GM18519 (cell line): ENCODE results near the gene SLC24A4.

Experiments
- ATAC-seq: cut with Tn5 transposase; IDR thresholded peaks from one replicate; pipeline ENCODE4 v1.9.1; 2021; ENCODE audit warnings: mild to moderate bottlenecking, moderate library complexity; ENCODE audit not compliant: unreplicated experiment, low FRiP score

SLC24A4 gene

DNA sequence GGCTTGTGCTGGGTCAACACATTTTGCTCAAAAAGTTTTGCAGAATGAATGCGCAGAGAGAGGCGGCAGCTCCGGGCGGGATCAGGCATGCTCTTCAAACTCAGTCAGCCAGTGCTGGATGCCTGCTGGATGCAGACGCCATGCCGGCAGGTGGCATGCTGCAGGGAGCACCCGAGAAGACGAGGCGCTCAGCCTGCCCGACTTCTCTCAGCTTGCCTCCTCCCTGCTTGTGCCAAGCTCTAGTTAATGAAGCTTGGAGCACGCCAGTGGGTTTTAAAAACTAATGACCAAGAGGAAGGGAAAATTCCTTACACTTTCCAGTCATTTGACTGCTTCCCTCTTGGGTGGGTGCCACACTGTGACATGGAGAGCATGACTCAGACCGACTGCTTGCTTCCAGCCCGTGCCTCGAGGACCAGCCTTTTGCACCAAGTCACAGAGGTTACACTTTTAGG is 39.8 kb downstream of the SLC24A4 start:
- no peak for ATAC-seq

DNA sequence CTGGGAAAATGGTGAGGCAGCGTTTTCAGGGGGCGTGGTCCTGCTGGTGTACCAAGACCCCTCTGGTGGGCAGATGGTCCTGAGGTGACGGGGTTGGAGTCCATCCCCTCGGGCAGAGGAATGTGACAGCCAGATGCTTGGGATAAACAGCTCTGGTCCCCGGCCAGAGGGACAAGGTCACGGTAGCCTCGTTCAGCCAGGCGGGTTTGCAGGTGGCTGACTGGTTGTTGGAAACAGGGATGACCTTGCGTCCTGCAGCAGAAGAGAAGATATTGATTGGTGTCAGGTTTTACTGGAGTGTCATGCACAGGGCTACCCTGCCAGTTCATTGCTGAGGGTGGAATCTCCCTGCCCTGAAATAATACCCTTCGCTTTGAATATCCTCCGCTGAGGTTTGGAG is 43.3 kb downstream of the SLC24A4 start:
- ATAC-seq = no peak

DNA sequence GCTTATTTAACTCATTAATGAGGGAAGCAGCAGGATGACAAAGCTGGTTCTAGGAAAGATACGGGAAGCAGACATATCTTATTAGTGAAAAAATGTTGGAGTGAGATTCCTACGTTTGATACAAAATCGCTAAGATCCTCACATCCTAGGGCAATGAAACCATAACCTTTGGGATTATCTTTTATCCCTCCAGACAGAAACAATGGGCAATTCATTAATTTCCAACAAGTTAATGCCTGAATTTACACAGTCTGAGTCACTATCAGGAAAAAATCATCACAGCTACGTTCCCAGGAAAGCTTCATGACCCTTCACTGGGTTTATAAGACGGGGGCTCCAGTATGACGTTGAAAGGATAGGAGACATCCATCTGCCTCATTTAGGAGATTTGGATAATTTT is 45.0 kb downstream of the SLC24A4 start:
- no peak for ATAC-seq

DNA sequence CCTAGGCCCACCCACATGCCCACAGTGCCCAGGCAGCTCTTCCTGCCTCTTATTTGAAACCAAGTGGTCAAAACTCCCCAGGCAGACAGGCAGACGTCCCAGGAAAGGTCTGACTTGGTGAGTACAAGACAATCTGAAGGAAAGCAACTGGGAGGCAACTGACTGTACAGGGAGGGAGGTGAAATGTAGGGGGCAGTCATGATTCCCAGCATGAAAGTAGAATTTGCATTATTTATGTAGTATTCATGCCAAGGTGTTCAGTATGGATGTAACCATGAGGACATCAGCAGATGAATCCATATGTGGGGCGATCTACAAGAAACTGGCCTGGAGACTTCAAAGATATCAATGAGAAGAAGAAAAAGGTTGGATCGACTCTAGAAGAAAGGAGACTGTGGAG is 46.1 kb downstream of the SLC24A4 start:
- no peak for ATAC-seq

DNA sequence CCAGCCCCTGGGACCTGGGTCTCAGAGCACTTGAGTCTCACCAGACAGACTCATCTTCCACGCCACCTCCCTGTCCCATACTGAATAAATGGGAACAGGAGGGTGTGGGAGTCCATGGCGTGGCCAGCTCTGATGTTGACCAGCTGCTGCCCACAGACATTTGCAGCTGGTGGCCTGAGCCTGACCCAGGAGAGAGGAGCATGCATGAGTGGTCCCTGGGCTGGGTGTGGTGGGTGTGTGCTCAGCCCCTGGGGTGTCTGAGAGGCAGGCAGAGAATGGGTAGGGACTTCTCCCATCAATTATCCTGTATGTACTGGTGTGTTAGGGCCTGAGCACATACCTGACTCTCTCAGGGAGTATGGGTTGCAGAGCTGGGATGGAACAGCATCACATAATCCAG is 49.3 kb downstream of the SLC24A4 start:
- no peak for ATAC-seq

DNA sequence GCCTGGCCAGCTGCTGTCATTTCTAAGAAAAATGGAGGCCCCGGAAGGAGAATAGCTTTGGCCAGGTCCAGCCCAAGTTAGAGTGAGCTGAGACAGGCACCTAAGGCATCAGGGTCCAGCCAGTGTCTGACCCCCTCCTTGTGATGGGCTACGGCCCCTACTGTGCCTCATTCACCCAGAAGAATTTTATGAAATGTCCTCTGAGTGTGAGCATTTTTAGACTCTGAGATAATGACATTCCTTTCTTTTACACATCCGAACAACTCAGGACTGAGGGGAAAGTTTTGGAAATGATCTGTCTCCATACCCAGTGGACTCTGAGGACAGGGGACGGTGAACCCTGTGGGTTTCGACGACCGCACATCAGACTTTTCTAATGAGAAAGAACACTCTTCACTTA is 50.4 kb downstream of the SLC24A4 start:
- no peak for ATAC-seq

DNA sequence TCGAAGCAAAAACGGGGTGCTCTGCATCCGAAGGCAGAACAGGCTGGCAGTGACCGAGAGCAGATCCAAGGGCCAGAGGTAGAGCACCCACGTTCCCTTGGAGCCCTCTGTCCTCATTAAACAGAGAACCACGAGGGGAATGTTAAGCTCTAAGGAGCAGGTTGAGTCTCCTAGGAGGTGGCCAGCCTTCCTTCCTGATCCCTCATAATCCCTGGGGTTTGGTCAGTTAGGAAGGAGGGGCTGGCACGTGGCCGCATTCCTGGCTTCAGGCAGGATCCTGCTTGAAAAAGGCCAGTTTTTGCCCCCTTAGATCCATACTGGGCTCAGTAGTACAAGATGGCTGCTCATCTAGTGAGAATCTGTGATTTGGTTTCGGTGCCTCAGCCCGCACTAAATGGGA is 57.2 kb downstream of the SLC24A4 start:
- no peak for ATAC-seq

DNA sequence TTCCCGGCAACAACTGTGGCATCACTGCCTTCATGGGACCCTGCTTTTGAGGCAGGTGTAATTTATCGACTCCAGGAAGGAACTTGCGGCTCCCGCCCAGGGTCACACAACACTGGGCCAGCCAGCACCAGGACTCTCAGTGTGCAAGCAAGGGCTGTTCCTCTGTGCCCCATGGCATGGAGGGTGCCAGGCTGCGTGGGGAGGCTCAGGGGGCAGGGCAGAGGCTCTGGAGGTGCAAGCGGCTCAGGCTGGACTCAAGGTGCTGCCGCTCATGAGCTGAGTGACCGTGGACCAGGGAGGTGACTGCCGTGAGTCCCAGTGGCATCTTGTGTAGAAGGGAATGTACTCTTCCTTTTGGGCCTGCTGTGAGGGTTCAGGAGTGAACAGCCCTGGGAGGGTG is 57.6 kb downstream of the SLC24A4 start:
- ATAC-seq = no peak

DNA sequence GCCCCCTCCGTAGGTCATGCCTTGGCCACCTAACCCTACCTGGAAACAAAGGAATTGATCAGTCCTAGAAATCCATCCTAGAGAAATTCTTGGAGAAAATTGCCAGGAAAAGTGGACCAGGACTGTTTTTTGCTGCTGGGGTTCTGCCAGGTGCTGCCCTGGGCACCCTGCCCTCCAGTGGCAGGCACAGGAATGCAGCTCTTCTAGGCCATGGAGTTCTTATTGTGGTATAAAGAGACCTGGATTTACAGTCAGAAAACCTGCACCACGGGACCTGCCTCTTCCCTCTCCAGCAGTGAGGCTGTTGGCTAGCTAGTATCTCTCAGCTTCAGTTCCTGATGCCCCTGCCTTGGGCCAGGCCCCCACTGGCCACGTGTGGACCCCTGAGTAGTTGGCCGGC is 59.7 kb downstream of the SLC24A4 start:
- no peak for ATAC-seq

DNA sequence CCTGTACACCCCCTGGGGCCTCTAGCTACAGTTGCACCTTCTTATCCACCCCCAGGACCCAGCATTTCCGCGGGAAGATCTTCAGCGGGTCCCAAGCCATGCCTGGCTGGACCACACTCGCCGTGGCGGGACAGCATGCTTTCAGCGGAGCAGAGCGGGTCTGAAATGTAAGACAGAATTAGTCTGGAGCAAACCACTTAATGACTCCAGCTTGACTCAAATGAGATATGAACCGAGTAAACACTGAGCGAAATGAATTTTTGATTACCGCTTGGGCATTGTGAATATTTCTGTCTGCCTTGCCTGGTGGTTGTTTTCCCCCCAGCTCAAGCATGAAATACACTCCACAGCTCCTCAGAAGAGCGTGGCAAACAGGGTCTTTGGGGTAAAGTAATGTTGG is 60.8 kb downstream of the SLC24A4 start:
- ATAC-seq = no peak

DNA sequence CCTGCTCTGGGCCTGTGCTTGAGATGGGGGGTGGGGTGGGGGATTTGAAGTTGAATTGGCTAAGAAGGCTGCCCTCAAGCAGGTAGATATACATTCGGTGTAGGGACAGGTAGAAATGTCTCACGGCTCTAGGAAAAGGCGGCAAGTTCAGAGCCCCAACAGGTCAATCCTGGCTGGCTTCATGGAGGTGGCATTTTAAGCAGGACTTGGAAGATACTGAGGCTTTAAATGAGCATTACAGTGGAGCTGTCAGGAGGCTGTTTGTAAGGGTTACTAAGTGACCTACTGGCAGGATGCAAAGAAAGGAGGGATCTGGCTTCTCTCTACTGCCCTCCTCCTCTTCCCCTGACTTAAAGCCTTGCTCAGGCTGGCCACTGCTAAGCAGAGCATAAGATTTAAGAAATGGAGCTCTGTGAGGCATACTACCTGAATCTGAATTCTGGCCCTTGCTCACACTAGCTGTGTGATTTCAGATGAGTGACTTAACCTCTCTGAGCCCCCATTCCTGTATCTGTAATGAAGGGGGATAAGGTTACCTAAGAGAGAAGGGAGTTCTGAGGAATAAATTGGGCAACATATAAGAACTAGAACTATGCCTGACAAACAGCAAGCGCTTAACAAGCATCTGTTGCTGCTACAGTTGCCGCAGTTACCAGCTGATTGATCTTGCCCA is 61.6 kb downstream of the SLC24A4 start:
- no peak for ATAC-seq

DNA sequence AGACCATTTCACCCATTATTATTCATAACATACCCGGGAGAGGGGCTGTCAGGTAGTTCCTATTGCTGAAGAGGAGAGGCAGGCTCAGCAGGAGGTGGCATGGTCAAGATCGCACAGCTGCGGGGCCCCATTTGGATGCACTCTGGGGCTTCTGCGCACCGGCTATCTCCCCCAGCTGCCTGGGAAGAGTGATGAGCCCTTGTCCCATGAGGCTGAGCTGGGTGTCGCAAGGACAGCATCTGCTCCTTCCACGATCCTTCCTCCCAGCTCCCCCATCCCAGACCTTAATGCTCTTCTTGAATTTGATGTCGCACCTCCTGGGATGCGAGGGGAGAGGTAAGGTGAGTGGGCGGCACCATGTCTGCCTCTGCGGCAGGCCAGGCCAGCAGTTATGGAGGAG is 62.6 kb downstream of the SLC24A4 start:
- no peak for ATAC-seq

DNA sequence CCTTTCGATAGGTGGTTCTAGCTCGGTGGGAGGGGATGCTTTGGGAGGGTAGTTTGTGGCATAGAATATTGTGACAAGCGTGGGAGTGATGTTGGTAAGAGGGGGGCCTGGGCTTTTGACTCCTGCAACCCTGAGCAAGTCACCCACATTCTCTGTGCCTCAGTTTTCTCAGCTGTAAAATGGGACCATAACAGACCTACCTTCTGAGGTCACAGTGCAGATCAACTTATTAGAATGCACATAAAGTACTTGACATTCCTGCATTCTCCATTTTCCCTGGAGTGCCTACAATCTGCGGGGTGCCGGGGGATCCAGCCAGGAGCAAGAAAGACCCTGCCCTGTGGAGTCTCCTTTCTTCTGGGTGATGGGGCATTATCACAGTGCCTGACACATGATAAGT is 63.2 kb downstream of the SLC24A4 start:
- no peak for ATAC-seq

DNA sequence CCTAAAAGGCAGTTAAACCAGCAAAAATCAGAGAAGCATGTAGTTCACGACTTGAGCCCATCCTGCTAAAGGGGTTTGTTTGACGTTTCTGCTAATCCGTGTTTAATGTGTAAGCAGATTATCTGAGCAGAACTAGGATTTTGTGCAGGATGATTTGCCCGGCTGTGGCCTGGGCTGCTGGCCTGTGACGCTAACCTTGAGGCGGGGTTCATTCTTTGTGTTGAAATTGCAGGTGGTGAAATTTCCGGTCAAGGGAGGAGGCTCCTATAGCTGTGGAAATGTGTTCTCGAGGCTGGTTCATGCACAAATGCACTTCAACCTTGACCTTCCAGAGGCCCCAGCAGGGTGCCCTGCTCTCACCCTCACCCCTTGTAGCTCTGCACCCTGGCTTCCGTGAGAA is 63.7 kb downstream of the SLC24A4 start:
- ATAC-seq = no peak

DNA sequence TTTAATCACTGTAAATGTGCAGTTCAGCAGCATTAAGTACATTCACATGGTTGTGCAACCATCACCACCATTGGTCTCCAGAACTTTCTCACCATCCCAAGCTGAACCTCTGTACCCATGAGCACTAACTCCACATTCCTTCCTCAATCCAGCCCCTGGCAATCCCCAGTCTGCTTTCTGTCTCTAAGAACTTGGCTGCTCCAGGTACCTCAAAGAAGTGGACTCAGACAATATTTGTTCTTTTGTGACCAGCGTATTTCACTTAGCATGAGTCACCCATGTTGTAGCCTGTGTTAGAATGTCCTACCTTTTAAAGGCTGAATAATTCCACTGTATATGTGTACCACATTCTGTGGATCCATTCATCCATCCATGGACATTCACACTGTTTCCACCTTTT is 64.6 kb downstream of the SLC24A4 start:
- no peak for ATAC-seq

DNA sequence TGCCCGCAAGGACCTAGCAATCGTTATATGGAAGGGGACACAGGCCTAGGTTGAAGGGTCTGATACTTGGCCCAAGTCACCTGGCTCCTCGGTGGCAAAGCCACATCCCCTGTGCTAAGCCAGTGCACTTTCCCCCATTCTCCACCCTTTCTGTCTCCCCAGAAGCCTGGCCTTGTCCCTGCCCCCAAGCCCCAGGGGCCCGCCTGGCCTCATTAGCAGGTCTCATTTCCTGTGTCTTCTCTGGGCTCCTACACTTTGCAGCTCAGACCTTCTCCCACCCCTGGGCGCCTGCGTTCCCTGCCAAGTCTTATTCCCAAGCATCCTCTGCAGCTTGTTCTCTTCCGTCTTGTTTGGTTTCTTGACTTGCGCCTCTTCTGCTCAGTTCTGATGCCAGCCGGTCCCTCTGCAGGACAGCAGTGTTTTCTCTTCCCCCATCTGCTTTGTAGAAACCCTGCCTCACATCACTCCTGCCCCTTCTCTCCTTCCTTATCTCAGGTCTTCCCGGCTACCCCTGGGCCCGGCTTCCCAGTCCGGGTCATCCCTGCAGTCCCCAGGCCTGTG is 66.7 kb downstream of the SLC24A4 start:
- ATAC-seq = no peak

DNA sequence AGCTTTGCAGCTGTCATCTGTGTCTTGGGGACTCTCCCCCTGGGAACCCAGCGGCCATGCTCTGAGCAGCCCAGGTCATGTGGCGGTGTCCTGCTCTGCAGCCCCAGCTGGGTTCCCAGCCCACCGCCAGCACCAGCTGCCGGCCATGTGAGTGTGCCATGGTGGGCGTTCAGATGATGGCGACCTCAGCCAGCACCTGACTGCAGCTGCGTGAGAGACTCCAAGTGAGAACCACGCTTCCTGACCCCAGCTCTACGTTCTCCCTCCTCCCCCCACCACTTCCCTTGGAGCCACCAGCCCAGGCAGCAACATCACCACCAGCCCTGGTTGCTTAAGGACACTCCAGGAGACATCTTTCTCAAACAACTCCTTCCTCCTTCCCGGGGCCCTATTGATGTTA is 68.8 kb downstream of the SLC24A4 start:
- ATAC-seq = no peak

DNA sequence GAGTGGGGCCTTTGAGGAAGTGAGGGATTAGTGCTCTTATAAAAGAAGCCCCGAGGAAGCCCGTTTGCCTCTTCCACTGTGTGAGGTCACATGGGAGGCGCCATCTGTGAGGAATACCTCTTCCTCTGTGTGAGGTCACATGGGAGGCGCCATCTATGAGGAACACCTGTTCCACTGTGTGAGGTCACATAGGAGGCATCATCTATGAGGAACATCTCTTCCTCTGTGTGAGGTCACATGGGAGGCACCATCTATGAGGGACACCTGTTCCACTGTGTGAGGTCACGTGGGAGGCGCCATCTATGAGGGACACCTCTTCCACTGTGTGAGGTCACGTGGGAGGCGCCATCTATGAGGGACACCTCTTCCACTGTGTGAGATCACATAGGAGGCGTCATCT is 69.7 kb downstream of the SLC24A4 start:
- no peak for ATAC-seq

DNA sequence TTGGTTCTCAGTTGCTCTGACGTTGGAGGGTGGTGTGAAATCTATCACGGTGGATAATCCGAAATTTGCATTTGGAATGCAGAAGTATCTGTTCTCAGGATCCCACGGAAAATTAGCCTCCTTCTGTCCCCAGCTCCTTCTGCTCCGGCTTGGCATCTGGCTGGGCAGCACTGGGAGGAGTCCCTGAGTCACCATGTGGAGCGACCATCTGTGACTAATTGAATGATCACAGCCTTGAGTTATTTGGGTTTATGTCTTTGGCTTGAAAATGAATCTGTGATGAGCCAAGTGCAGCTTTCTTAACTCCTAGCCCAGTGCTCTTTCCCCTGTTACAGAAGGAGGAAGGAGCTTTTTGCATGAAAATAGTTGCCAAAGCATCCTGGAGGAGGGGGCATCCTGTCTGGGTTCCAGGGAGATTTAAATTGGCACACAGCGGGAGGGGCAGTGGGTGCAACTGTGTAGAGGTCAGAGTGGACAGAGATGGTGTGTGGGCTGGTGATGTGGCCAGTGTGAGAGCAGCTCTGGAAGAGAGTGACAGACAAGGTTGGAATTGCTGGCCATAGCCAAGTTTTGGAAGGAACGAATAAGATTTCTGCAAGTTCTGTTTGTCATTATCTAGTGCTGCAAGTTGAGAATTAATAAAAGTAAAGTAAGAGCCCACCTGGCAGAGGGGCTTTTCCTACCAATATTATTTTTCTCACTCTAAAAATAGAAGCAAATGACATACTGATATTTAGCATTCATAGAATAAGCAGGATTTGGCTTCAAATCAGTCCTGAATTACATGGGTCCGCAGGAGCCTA is 74.4 kb downstream of the SLC24A4 start:
- no peak for ATAC-seq

DNA sequence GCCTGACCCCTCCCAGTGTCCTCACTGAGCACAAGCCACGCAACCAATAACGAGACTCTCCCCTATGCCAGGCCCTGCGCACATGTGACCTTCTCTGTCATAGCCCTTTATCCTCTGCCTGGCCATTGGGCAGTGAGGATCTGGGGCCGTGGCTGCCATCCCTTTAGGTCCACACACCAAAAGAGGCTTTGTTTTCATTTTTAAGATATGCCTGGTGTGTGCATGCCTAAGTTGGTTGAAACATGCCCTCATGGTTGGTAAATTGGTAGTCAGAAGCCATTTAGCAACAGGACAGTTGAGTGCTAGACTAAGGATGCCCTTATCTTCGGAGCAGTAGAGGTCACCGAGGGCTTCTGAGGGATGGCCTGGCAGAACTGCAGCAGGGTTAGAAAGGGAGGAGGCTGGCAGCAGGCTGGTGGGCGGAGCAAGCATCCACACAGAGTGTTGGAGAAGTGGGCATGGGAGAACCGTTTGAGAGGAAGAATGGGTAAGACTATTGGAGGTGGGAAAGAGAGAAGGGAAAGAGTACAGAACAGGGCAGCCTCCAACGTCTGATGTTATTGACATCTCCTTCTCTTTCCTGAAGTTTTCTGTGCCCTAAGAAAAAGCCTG is 75.1 kb downstream of the SLC24A4 start:
- no peak for ATAC-seq

DNA sequence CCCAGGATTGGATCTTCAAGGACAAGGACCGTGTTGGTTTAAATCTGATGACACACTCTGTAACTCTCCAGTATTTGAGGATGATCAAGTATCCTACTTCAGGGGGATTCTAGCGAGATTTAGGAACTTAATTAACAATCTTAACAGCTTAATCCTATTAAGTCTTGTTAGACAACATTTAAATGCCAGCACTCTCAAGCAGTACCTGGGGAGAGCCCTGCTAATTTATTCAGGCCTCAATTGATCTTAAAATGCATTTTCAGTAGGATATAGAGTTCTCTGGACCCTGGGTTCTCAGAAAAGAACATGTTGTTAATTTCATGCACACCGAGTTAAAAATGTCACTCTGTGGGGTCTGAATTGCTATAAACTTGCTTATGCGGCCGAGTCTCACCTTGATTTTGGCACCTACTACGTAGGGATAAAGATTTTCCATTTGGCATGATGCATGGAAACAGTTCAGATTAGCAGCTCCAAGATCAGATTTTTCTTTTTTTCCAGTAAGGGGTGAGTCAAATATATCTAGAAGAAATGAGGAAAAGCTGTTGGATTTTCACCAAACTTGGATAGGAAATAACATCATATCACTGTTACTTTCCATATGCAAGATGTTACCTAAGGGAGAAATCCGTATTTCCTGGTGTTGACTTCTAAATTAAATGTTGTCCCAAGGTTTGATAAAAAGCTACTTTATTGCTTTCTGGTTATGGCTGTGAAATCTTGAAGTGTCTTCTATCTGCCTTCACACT is 76.1 kb downstream of the SLC24A4 start:
- ATAC-seq = no peak
